A549 (cell line): ENCODE results near the gene VPS13D.

Experiments used
- CTCF ChIP-seq: fragments of >200 bp; sonication (Bioruptor Twin); formaldehyde crosslinking; IDR thresholded peaks from 3 replicates; pipeline ENCODE4 v1.5.1; 2016
- EHMT2 ChIP-seq: fragments of 200-600 bp; sonication (generic); IDR thresholded peaks from 2 replicates; pipeline ENCODE4 v1.6.1; 2016; ENCODE audit warnings: antibody characterized with exemption, low read depth, mild to moderate bottlenecking, moderate library complexity
- EP300 ChIP-seq, 2 experiments: fragments of >200 bp; sonication (Bioruptor Twin); formaldehyde crosslinking; IDR thresholded peaks; 2 replicates in 1 of 2; 3 replicates in 1 of 2; pipeline ENCODE4 v1.6.1; 2016 to 2017
- GATA3 ChIP-seq: IDR thresholded peaks from 2 replicates; pipeline ENCODE4 v1.6.1; 2012; ENCODE audit warnings: borderline replicate concordance
- HDAC2 ChIP-seq: fragments of 200-600 bp; sonication (generic); IDR thresholded peaks from 2 replicates; pipeline ENCODE4 v1.6.1; 2016
- JUN ChIP-seq, 2 experiments: fragments of >200 bp; sonication (Bioruptor Twin); formaldehyde crosslinking; IDR thresholded peaks; 2 replicates in 1 of 2; 3 replicates in 1 of 2; pipeline ENCODE4 v1.6.1; 2016 to 2017
- KDM5A ChIP-seq: fragments of 200-600 bp; sonication (generic); IDR thresholded peaks from 2 replicates; pipeline ENCODE4 v1.6.1; 2016; ENCODE audit warnings: antibody characterized with exemption, mild to moderate bottlenecking
- MAX ChIP-seq: IDR thresholded peaks from 2 replicates; pipeline ENCODE4 v1.6.1; 2012
- MYC ChIP-seq: IDR thresholded peaks from 2 replicates; pipeline ENCODE4 v1.6.1; 2012; ENCODE audit warnings: mild to moderate bottlenecking, inconsistent platforms, low read length, improper control_type of control experiment, borderline replicate concordance
- NR3C1 ChIP-seq: fragments of >200 bp; sonication (Bioruptor Twin); formaldehyde crosslinking; IDR thresholded peaks from 3 replicates; pipeline ENCODE4 v1.6.1; 2017
- RAD21 ChIP-seq, 2 experiments: fragments of >200 bp in 1 of 2; sonication (Bioruptor Twin) in 1 of 2; formaldehyde crosslinking in 1 of 2; IDR thresholded peaks in 1 of 2; conservative IDR thresholded peaks in 1 of 2; 2 replicates in 1 of 2; 3 replicates in 1 of 2; pipeline ENCODE4 v1.6.1; 2012 to 2018; ENCODE audit warnings: inconsistent platforms in 1 of 2
- SMC3 ChIP-seq: fragments of >200 bp; sonication (Bioruptor Twin); formaldehyde crosslinking; IDR thresholded peaks from 3 replicates; pipeline ENCODE4 v1.6.1; 2018; ENCODE audit warnings: inconsistent platforms

- TF ChIP-seq KDM5A (no peak), MAX (no peak), CTCF (no peak), EHMT2 (no peak), JUN (IDR thresholded peaks at IDR 0.05) (no peak), EP300 (IDR thresholded peaks at IDR 0.05) (no peak), SMC3 (no peak), NR3C1 (no peak), HDAC2 (no peak), GATA3 (no peak), RAD21 (conservative IDR thresholded peaks at IDR 0.05 in 1 of 2, IDR thresholded peaks at IDR 0.05 in 1 of 2) (no peak), MYC (no peak)
Observed at GRCh38 chr1:12480041-12480440, 250.2 kb downstream of the VPS13D start.
